IMR-90 (cell line): ENCODE data around the gene LAS1L. TPM values are rescaled to one million over a fixed set of nuclear protein-coding genes. Genes with fewer than 3 reads are reported as not detected.

ENCODE experiments used
- polyA plus RNA-seq, 3 experiments: library from polyadenylated mRNA; depleted of rRNA; stranded (reverse); fragments of >200 nt; gene quantifications; 2 replicates each; pipeline ENCODE4 v1.2.3, GENCODE V29; 2012; ENCODE audit warnings: low replicate concordance in 1 of 3
- total RNA-seq: library from RNA; depleted of rRNA; stranded (reverse); fragments of >200 nt; gene quantifications from 2 replicates; pipeline ENCODE4 v1.2.3, GENCODE V29; 2012; rRNA removed

The LAS1L gene
- total and polyA plus RNA-seq, 2 of the 4 experiments (the other 2 are of a cell fraction) = 22.8 to 29.2 TPM

Other genes starting within 250 kb of the LAS1L start
- 580 and 619 TPM in 2 replicates for gene MSN, start 132.9 kb upstream of the LAS1L start, total RNA-seq
- gene MSN, start 132.9 kb upstream of the LAS1L start, polyA plus RNA-seq (2012; rRNA removed) = 422 TPM in 2 replicates